ENCODE data around the gene MGAT4D.
"Not testable (repeated sequence)": the region's sequence is repeated elsewhere in the genome, so short reads cannot be mapped to it uniquely, and the experiment has no call there.

Gene MGAT4D

DNA sequence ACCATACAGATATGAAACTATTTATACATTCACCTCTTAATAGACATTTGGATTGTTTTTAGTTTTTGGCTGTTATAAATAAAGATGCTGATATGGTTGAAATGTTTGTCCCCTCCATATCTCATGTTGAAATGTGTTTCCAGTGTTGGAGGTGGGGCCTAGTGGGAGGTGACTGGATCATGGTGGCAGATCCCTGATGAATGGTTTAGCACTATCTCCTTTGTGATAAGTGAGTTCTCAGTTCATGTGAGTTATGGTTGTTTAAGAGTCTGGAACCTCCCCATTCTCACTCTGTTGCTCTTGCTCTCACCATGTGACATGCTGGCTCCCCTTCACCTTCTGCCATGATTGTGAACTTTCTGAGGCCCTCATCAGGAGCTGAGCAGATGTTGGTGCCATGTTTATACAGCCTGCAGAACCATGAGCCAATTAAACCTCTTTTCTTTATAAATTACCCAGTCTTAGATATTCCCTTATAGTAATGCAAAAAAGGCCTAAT is 58.4 kb downstream of the MGAT4D start:
- no peak for DNase-seq (ENCODE audit: low read depth in 2 of 2)

DNA sequence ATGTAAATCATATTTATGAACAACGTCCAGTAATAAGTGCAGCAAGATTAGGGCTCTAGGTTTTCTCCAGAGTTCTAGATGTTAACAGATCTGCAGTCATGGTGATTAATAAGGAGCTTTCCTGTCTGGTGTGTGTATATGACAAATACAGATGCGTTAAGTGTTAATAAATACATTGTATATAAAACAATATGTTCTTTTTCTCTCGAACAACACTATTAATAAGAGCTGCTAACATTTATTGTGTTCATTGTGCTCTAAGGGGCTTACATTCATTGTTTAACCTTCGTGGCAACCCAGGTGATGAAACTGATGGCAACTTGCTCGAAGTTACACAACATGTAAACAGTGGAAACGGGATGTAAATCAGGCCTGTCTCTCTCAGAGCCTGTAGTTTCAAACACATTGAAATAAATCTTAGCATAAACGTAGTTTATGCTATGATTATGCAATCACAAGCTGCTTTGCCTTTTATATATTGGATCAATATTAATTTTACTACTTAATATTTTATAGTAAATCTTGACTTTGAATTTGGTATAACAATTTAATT is 70.1 kb downstream of the MGAT4D start:
- no peak for DNase-seq (ENCODE audit: low read depth in 2 of 2)

DNA sequence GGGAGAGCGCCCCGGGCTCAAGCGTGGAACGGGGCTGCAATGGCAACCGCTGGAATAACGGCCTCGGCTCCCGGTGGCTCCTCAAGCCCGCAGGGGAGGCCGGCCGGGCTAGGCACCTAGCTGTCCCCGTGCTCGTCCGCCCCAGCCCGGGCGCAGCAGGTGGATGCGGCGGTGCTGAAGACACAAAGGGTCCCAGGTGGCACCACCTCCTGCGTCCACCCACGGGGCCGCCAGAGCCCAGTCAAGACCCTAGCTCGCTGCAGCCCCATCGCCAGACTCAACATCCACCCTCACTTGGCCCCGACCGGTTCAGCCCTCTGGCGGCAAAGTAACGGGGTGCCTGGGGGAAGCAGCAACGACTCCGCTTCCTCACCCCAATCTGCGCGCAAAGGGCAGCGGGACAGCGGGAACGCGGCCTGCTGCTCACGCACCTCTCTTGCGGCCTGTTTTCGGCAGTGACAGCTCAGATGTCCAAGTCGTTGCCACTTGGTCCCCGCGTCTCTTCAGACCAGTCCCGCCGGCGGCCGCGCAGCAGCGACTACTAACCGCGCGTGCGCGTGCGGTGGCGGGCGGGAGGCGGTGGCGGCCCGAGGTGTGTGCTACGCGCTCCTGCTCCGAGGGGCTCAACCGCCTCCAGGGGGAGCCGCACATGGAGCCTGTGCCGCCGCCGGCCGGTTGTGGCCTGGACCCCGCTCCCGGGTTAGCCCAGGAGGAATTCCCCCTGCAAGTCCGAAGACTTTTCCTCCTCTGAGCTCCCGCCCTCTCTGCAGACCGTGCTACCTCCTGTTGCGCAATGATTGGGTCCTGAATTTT is 70.8 kb downstream of the MGAT4D start, which contains the start of gene CLGN:
CLGN (minus strand) TSS at position 543 of the 813 bp plus-strand sequence. CDS start 14,570 bp downstream, outside the sequence.
- DNase-seq (ENCODE audit: low read depth in 2 of 2): peak in 1 of 2 donors; percentile 35

DNA sequence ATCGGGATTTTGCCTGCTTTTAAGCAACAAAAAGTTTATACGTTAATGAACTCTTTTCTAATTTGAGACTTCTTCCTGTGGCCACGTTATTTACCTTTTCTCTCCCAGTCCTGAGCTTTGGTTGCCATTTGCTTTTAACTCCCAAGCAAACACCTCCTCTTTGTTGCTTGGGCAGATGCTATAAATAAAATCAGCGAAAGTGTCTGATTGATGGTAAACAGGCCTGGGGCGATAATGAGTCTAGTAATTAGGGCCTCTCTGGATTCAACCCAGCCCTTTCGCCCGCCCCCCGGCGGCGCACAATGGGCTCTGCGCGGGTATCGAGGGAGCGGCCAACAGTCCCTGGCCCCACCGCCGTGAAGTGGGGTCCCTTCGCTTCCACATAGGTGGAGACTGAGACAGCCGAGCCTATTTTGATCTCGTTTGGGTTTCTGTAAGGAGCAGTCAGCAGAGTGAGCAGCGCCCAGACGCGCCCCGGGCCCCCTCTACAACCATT is 71.4 kb downstream of the MGAT4D start:
- no peak for DNase-seq (ENCODE audit: low read depth in 2 of 2)

DNA sequence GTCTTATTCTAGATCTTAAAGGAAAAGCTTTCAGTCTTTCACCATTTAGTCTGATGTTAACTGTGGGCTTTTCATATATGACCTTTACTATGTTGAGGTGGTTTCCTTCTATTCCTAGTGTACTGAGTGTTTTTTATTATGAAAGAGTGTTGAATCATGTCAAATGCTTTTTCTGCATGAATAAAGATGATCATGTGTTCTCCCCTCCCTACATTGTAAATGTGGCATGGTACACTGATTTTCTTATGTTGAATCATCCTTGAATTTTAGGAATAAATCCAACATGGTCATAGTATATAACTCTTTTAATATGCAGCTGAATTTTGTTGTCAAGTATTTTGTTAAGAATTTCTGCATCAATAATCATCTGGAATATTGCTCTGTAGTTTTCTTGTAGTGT is 75.0 kb downstream of the MGAT4D start:
- DNase-seq (ENCODE audit: low read depth in 2 of 2): no peak

DNA sequence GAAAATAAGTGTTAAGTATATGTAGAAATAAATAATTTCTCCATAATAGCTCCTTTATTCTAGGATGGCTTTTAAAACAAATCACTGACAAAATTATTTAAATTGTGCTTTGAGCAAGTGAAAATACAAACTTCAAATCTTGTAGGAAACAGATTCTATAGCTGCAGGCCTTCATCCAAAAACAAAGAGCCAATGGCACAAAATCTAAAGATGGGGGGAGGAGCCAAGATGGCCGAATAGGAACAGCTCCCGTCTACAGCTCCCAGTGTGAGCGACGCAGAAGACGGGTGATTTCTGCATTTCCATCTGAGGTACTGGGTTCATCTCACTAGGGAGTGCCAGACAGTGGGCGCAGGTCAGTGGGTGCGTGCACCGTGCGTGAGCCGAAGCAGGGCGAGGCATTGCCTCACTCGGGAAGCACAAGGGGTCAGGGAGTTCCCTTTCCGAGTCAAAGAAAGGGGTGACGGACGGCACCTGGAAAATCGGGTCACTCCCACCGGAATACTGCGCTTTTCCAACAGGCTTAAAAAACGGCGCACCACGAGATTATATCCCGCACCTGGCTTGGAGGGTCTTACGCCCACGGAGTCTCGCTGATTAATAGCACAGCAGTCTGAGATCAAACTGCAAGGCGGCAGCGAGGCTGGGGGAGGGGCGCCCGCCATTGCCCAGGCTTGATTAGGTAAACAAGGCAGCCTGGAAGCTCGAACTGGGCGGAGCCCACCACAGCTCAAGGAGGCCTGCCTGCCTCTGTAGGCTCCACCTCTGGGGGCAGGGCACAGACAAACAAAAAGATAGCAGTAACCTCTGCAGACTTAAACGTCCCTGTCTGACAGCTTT is 84.7 kb downstream of the MGAT4D start:
- DNase-seq (ENCODE audit: low read depth in 2 of 2): not testable (repeated sequence)

DNA sequence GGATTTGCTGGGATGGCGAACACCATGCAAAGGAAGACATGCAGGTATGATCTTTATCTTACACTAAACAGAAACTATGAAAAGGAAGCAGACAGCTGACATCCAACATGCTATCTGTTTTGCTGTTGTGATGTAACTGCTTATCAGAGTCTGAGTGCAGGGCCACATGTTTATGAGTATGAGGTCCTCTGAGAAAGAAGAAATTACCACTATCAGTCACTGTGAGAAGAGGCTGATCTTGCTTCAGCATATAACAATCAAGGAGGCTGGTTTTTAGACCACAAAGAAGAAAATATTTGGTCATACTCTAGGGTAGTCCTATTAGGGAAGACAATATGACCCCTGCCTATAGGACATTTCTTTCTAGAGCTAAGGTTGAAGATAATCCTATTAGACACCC is 89.1 kb downstream of the MGAT4D start:
- DNase-seq (ENCODE audit: low read depth in 2 of 2): no peak

DNA sequence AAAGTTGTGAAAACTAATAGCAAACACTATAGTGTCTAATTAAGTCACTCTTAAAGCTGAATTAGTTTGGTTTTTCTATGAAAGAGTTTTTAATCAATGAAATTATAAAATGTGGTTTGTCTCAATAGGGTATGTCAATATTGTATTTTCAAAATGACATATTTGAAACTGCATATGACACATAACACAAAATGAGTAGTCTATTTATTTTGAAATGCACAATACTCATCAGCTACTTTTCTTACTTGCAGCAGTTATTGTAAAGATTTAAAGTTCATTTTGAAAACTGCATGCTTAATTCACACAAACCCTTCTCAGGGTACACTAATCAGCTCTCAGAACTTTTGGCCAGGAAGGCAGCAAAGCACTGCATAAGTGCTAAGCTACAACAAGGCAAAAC is 91.8 kb downstream of the MGAT4D start:
- no peak for DNase-seq (ENCODE audit: low read depth in 2 of 2)

DNA sequence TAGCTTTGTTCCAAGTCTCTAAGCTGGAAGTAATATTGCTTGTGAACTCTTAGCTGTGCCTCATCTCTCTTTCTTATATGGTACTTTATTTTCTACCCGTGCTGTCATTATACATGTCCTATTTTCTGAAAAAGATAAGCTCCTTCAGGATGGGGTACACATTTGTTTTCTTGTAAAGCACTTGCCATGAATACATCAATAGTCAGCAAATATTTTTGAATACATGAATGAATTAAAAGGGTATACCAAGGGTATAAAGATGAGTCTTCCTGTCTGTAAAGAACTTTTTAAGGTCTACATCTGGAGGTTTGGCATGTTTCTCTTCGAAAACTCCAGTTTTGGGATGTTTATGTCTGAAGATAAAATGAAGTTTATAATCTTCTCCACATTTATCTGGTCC is 98.0 kb downstream of the MGAT4D start:
- no peak for DNase-seq (ENCODE audit: low read depth in 2 of 2)

DNA sequence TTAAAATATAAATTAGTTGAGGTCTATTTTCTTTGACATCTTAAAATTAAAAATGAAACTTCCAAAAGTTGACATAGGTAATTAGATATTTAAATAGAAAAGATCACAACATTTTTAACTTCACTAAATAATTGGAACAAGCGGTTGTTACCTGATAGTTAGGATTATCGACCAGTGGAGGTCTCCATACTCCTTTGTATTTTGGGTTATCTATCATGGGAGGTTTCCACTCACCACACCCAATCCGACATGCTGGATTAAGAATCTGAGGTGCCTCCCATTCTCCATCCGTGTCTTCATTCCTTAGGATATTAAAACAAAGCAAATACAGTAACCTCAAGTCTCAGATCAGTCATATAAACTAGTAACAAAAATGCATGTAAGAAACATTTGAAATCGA is 102.4 kb downstream of the MGAT4D start:
- no peak for DNase-seq (ENCODE audit: low read depth in 2 of 2)

Data from stimulated activated CD4-positive, alpha-beta T cell treated with anti-CD3 and anti-CD28 coated beads, Interleukin-15, amount 100 ng/mL, for 48 hours (primary cell).